ENCODE measurements around the gene JMJD4. TPM values are rescaled to one million over a fixed set of nuclear protein-coding genes. Genes with fewer than 3 reads are reported as not detected.

The JMJD4 gene
- total and polyA plus RNA-seq, 2 of the 8 experiments (the other 6 are each of a cell fraction or from before 2014, with no cell fraction given): 13.2 to 23.3 TPM

DNA sequence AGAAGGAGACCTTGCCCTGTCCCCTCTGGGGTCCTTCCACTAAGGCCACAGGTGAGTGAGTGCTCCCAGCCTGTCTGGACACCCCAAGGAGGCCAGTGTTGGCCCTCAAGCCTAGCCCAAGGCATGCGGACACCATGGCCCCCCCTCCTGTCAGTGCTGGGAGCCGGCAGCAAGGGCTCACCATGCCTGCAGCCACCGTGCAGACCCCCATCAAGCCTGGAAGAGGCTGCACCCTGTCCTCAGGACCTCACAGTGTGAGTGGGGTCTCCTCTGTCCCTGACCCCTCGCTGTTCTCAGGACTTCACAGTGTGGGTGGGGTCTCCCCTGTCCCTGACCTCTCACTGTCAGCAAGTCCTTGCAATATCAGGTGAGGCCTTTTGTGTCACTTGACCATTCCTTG is 47.1 kb upstream of the JMJD4 start:
- peaks cover 4 to 18% (median 14%) of the 10 kb centered on the region in 4 experiments; a peak in 6 of 7 replicates for H3K27me3 ChIP-seq (replicated peaks in 1 of 4; ENCODE audit: control insufficient read depth in 3 of 4, extremely low read depth in 1 of 4, insufficient read depth in 3 of 4, low read length in 3 of 4)
- H3K79me1 ChIP-seq (ENCODE audit: low read depth, low read length): no peaks in the 10 kb centered on the region
- H2BK120ac ChIP-seq (replicated peaks; ENCODE audit: low read depth, low read length): no peak overlapping the region
- POLR2A ChIA-PET (ENCODE audit: partially characterized antibody): no interaction called here
- H3K27ac ChIP-seq (ENCODE audit: low read depth, low read length): no peak overlapping the region
- H2BK12ac ChIP-seq (ENCODE audit: low read depth, low read length): no peak overlapping the region
- H3K23ac ChIP-seq (ENCODE audit: insufficient read length): no peak overlapping the region
- no peaks in the 10 kb centered on the region; a peak in 1 of 8 replicates for H3K36me3 ChIP-seq (ENCODE audit: control insufficient read depth in 2 of 4, insufficient read depth in 4 of 4, low read length in 3 of 4)
- H2AFZ ChIP-seq (ENCODE audit: low read length): no peak overlapping the region
- no peak overlapping the region for H3K4me2 ChIP-seq (ENCODE audit: insufficient read depth in 1 of 2, low read depth in 2 of 2, low read length in 2 of 2)
- no peak overlapping the region for H2BK20ac ChIP-seq (ENCODE audit: low read length)
- 75% methylated on average over 4 of the region's 4 CpGs; no CpG with 5 or more reads in 1 of the 2 experiments for WGBS, 2 experiments (ENCODE audit: extremely low coverage in 1 of 2, insufficient coverage in 1 of 2, insufficient read length in 1 of 2, insufficient replicate concordance in 2 of 2, low coverage in 1 of 2, low lambda C conversion rate in 2 of 2, missing lambda C conversion rate in 1 of 2)
- H4K8ac ChIP-seq (ENCODE audit: extremely low read depth, insufficient read depth, low read length): no peak overlapping the region
- H4K5ac ChIP-seq (ENCODE audit: insufficient read length, low read depth, low read length): no peak overlapping the region
- H3K56ac ChIP-seq (replicated peaks; ENCODE audit: insufficient read length, low read depth, low read length): no peak overlapping the region
- no peak overlapping the region for H3K14ac ChIP-seq (ENCODE audit: insufficient read length)
- no peak for FAIRE-seq
- no peak overlapping the region for H3K18ac ChIP-seq (ENCODE audit: extremely low read depth, low read length)
- H3K4me1 ChIP-seq (replicated peaks in 1 of 4; ENCODE audit: control insufficient read depth in 3 of 4, insufficient read depth in 4 of 4, low read length in 3 of 4): peaks cover 0 to 5% (median 2%) of the 10 kb centered on the region in 4 experiments; a peak in 3 of 7 replicates
- no peak overlapping the region for H3K4ac ChIP-seq (replicated peaks; ENCODE audit: insufficient read length, low read depth, low read length)
- H4K91ac ChIP-seq (replicated peaks; ENCODE audit: insufficient read length, low read length): no peak overlapping the region
- CTCF ChIA-PET (ENCODE audit: partially characterized antibody): interaction anchor here (0.6 to 1.6 kb wide), 3 partner anchors 11 to 302 kb away, joined by 3 to 5 read pairs (median 3); no protein-coding TSS in a partner anchor
- DNase-seq (ENCODE audit: low read depth in 1 of 2, low spot score in 2 of 2): no peak
- H3K23me2 ChIP-seq (ENCODE audit: low read depth, low read length): peaks cover 2% of the 10 kb centered on the region; the same call in 1 of the 2 replicates
- no peaks in the 10 kb centered on the region for H3K9me3 ChIP-seq (ENCODE audit: insufficient read depth in 2 of 2, low read depth in 1 of 2, low read length in 1 of 2)
- peaks cover 0 to 12% of the 10 kb centered on the region in 2 experiments for H4K20me1 ChIP-seq (replicated peaks in 1 of 2; ENCODE audit: control insufficient read depth in 1 of 2, insufficient read depth in 2 of 2, low read length in 2 of 2)
- no peak overlapping the region for H2BK5ac ChIP-seq (ENCODE audit: low read depth, low read length)
- H3K4me3 ChIP-seq (ENCODE audit: extremely low read depth in 1 of 4, insufficient read depth in 2 of 4, low read depth in 3 of 4, low read length in 4 of 4): no peak overlapping the region
- no peak overlapping the region for H3K9ac ChIP-seq (replicated peaks in 1 of 4; ENCODE audit: extremely low read depth in 1 of 4, low read depth in 3 of 4, low read length in 3 of 4)
- H3K79me2 ChIP-seq (ENCODE audit: control insufficient read depth in 1 of 2, insufficient read depth in 2 of 2, low read length in 2 of 2): no peaks in the 10 kb centered on the region
- no peak overlapping the region for H2BK15ac ChIP-seq (ENCODE audit: low read length)
- no peak overlapping the region for H2AK5ac ChIP-seq (ENCODE audit: low read depth, low read length)
- TF ChIP-seq, protein P1, sequence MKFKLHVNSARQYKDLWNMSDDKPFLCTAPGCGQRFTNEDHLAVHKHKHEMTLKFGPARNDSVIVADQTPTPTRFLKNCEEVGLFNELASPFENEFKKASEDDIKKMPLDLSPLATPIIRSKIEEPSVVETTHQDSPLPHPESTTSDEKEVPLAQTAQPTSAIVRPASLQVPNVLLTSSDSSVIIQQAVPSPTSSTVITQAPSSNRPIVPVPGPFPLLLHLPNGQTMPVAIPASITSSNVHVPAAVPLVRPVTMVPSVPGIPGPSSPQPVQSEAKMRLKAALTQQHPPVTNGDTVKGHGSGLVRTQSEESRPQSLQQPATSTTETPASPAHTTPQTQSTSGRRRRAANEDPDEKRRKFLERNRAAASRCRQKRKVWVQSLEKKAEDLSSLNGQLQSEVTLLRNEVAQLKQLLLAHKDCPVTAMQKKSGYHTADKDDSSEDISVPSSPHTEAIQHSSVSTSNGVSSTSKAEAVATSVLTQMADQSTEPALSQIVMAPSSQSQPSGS (IDR thresholded peaks at IDR 0.05; ENCODE audit: low read length): no peak
- no peak for TF ChIP-seq GABPA (IDR thresholded peaks at IDR 0.05; ENCODE audit: borderline replicate concordance, insufficient read depth, low read length)
- TF ChIP-seq EZH2 (IDR thresholded peaks at IDR 0.05; ENCODE audit: low read depth, low read length, severe bottlenecking): no peak
- no peak for TF ChIP-seq ZNF274 (IDR thresholded peaks at IDR 0.05; ENCODE audit: borderline replicate concordance, extremely low read depth, low read length)
- no peak for TF ChIP-seq SUZ12 (IDR thresholded peaks at IDR 0.05; ENCODE audit: low read length)
- TF ChIP-seq MAFK (IDR thresholded peaks at IDR 0.05; ENCODE audit: low read depth, low read length): no peak
- TF ChIP-seq PHF8 (conservative IDR thresholded peaks at IDR 0.05; ENCODE audit: low read depth, low read length): no peak
- no peak for TF ChIP-seq CBX5 (IDR thresholded peaks at IDR 0.05; ENCODE audit: low read depth, low read length)
- TF ChIP-seq RFX5 (IDR thresholded peaks at IDR 0.05; ENCODE audit: borderline replicate concordance, low read depth, low read length): no peak
- TF ChIP-seq CEBPB (IDR thresholded peaks at IDR 0.05; ENCODE audit: low read depth, low read length): no peak
- TF ChIP-seq CHD2 (IDR thresholded peaks at IDR 0.05; ENCODE audit: low read length): no peak
- TF ChIP-seq SRF (IDR thresholded peaks at IDR 0.05; ENCODE audit: low read depth, low read length): no peak
- no peak for TF ChIP-seq SP1 (IDR thresholded peaks at IDR 0.05; ENCODE audit: low read depth, low read length)

All from H1 (cell line).